Measurements from ENCODE around the gene ITIH2. TPM values are rescaled to one million over a fixed set of nuclear protein-coding genes. Genes with fewer than 3 reads are reported as not detected.

The ITIH2 gene
- total and polyA plus RNA-seq, 2 of the 8 experiments (the other 6 are each of a cell fraction or from before 2014, with no cell fraction given) = not detected

DNA sequence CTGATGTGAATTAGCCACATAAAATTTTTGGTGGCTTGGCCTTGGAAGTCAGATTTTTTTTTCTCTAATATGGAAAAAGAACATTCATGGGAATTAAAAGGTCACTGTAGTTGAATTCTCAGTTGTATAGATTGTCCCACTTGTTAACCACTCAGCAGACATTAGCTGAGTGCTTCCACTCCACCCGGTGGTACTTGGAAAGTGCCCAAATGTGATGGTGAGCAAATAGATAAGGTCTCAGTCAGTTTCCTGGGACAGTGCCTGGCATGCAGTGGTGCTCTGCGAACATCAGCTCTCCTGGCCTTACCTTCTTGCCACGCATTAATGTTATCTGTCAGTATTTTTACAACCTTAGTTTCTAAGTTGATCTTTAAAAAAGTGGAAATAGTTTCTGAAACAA is 86.3 kb downstream of the ITIH2 start:
- WGBS, 2 experiments (ENCODE audit: extremely low coverage in 1 of 2, insufficient coverage in 1 of 2, insufficient read length in 1 of 2, insufficient replicate concordance in 2 of 2, low coverage in 1 of 2, low lambda C conversion rate in 2 of 2, missing lambda C conversion rate in 1 of 2) = 84% methylated on average over 3 of the region's 3 CpGs; no CpG with 5 or more reads in 1 of the 2 experiments
- peaks cover 7 to 8% of the 10 kb centered on the region in 2 experiments for H4K20me1 ChIP-seq (replicated peaks in 1 of 2; ENCODE audit: control insufficient read depth in 1 of 2, insufficient read depth in 2 of 2, low read length in 2 of 2)
- H3K27ac ChIP-seq (ENCODE audit: low read depth, low read length) = no peak overlapping the region

More for the DNA sequence above, 86.3 kb downstream of the ITIH2 start:
- Histone ChIP-seq H3K18ac (ENCODE audit: extremely low read depth, low read length) (no peak overlapping the region), H3K27me3 (replicated peaks in 1 of 4; ENCODE audit: control insufficient read depth in 3 of 4, extremely low read depth in 1 of 4, insufficient read depth in 3 of 4, low read length in 3 of 4) (no peaks in the 10 kb centered on the region), H4K8ac (ENCODE audit: extremely low read depth, insufficient read depth, low read length) (no peak overlapping the region), H3K9ac (replicated peaks in 1 of 4; ENCODE audit: extremely low read depth in 1 of 4, low read depth in 3 of 4, low read length in 3 of 4) (peak overlapping the region in 1 of 4 experiments; percentile 54; a peak in 2 of 7 replicates), H3K4me3 (ENCODE audit: extremely low read depth in 1 of 4, insufficient read depth in 2 of 4, low read depth in 3 of 4, low read length in 4 of 4) (peak overlapping the region in 2 of 4 experiments; percentile 86 to 98; a peak in 5 of 8 replicates), H3K56ac (replicated peaks; ENCODE audit: insufficient read length, low read depth, low read length) (no peak overlapping the region), H3K23me2 (ENCODE audit: low read depth, low read length) (0 out of 2 replicates have a peak, but pooled peaks cover 9% of the 10 kb centered on the region), H3K36me3 (ENCODE audit: control insufficient read depth in 2 of 4, insufficient read depth in 4 of 4, low read length in 3 of 4) (peaks cover 0 to 16% (median 0%) of the 10 kb centered on the region in 4 experiments; a peak in 2 of 8 replicates), H2AK5ac (ENCODE audit: low read depth, low read length) (no peak overlapping the region), H2BK12ac (ENCODE audit: low read depth, low read length) (no peak overlapping the region), H2BK20ac (ENCODE audit: low read length) (no peak overlapping the region), H2BK120ac (replicated peaks; ENCODE audit: low read depth, low read length) (no peak overlapping the region), H2BK15ac (ENCODE audit: low read length) (no peak overlapping the region), H3K14ac (ENCODE audit: insufficient read length) (no peak overlapping the region), H2BK5ac (ENCODE audit: low read depth, low read length) (no peak overlapping the region), H3K23ac (ENCODE audit: insufficient read length) (no peak overlapping the region), H3K79me2 (ENCODE audit: control insufficient read depth in 1 of 2, insufficient read depth in 2 of 2, low read length in 2 of 2) (peaks cover 21 to 95% of the 10 kb centered on the region in 2 experiments), H3K79me1 (ENCODE audit: low read depth, low read length) (peaks cover 2% of the 10 kb centered on the region; the same call in 1 of the 2 replicates), H4K91ac (replicated peaks; ENCODE audit: insufficient read length, low read length) (no peak overlapping the region), H3K4me1 (replicated peaks in 1 of 4; ENCODE audit: control insufficient read depth in 3 of 4, insufficient read depth in 4 of 4, low read length in 3 of 4) (peaks cover 0 to 5% (median 1%) of the 10 kb centered on the region in 4 experiments; a peak in 4 of 7 replicates), H4K5ac (ENCODE audit: insufficient read length, low read depth, low read length) (no peak overlapping the region), H2AFZ (ENCODE audit: low read length) (no peak overlapping the region), H3K4ac (replicated peaks; ENCODE audit: insufficient read length, low read depth, low read length) (no peak overlapping the region), H3K4me2 (ENCODE audit: insufficient read depth in 1 of 2, low read depth in 2 of 2, low read length in 2 of 2) (peak overlapping the region; percentile 89 to 94), H3K9me3 (ENCODE audit: insufficient read depth in 2 of 2, low read depth in 1 of 2, low read length in 1 of 2) (no peaks in the 10 kb centered on the region)
- TF ChIP-seq GTF2F1 (IDR thresholded peaks at IDR 0.05; ENCODE audit: borderline replicate concordance, low read depth, low read length) (no peak), ZNF274 (IDR thresholded peaks at IDR 0.05; ENCODE audit: borderline replicate concordance, extremely low read depth, low read length) (no peak)
- TF ChIP-seq, protein P1, sequence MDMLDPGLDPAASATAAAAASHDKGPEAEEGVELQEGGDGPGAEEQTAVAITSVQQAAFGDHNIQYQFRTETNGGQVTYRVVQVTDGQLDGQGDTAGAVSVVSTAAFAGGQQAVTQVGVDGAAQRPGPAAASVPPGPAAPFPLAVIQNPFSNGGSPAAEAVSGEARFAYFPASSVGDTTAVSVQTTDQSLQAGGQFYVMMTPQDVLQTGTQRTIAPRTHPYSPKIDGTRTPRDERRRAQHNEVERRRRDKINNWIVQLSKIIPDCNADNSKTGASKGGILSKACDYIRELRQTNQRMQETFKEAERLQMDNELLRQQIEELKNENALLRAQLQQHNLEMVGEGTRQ (IDR thresholded peaks at IDR 0.05; ENCODE audit: low read length) = no peak
- FAIRE-seq (no peak), DNase-seq (ENCODE audit: low read depth in 1 of 2, low spot score in 2 of 2) (no peak)
- POLR2A ChIA-PET (ENCODE audit: partially characterized antibody) = interaction anchor here (0.9 to 3.2 kb wide), 4 partner anchors 9 to 29 kb away, joined by 3 to 28 read pairs (median 10); partner anchors contain the start of gene TAF3
- CTCF ChIA-PET (ENCODE audit: partially characterized antibody) = interaction anchor here (1.1 kb wide), 1 partner anchor 22 kb away, joined by 3 read pairs; no protein-coding TSS in a partner anchor

Data from H1 (cell line).